Vagina (tissue), 2 donors: ENCODE data around the gene SPC25.

ENCODE experiments used
- POLR2AphosphoS5 ChIP-seq, 2 donors: sonication (generic); formaldehyde crosslinking; IDR thresholded peaks; one replicate each; pipeline ENCODE4 v1.9.0; 2017; ENCODE audit warnings: antibody characterized with exemption in 2 of 2, mild to moderate bottlenecking in 2 of 2, low read depth in 1 of 2; ENCODE audit not compliant: insufficient read depth in 1 of 2
- TF ChIP-seq, protein P1 (sequence below), 3 experiments: fragments of 450-650 bp in 2 of 3; fragments of 200-600 bp in 1 of 3; sonication (generic) in 1 of 3; IDR thresholded peaks; one replicate each; pipeline ENCODE4 v1.5.1; 2017 to 2019; ENCODE audit warnings: antibody characterized with exemption in 3 of 3, mild to moderate bottlenecking in 2 of 3, moderate library complexity in 2 of 3

DNA sequence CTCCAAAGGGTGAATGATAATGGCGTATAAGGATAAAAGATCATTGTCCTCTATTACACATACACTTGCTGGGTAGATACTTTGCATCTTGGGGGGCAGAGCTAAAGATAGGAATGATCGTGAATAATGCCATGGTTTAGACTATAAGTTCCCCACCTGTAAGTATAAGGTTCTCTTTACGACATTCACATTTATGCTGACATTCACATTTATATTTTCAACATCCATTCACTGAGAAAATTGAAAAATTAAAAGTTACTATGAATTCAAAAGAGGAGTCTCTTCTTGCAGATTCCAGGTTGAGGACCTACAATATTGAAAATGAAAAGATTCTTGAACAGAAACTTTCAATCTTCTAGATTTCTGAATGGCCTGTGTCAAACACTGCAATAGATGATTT is 2.1 kb upstream of the SPC25 start:
- TF ChIP-seq, protein P1, sequence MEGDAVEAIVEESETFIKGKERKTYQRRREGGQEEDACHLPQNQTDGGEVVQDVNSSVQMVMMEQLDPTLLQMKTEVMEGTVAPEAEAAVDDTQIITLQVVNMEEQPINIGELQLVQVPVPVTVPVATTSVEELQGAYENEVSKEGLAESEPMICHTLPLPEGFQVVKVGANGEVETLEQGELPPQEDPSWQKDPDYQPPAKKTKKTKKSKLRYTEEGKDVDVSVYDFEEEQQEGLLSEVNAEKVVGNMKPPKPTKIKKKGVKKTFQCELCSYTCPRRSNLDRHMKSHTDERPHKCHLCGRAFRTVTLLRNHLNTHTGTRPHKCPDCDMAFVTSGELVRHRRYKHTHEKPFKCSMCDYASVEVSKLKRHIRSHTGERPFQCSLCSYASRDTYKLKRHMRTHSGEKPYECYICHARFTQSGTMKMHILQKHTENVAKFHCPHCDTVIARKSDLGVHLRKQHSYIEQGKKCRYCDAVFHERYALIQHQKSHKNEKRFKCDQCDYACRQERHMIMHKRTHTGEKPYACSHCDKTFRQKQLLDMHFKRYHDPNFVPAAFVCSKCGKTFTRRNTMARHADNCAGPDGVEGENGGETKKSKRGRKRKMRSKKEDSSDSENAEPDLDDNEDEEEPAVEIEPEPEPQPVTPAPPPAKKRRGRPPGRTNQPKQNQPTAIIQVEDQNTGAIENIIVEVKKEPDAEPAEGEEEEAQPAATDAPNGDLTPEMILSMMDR (IDR thresholded peaks at IDR 0.05) = no peak
- no peak for TF ChIP-seq POLR2AphosphoS5 (IDR thresholded peaks at IDR 0.05; ENCODE audit: insufficient read depth in 1 of 2, low read depth in 1 of 2)
